HEK293 (cell line): Measurements from ENCODE around the gene ABCA3.

ENCODE experiments used
- KLF17 ChIP-seq: fragments of 450-650 bp; formaldehyde crosslinking; IDR thresholded peaks from 2 replicates; pipeline ENCODE4 v1.5.1; 2016; ENCODE audit warnings: missing biosample characterization, missing genetic modification characterization
- PRDM2 ChIP-seq: fragments of 450-650 bp; formaldehyde crosslinking; IDR thresholded peaks from 2 replicates; pipeline ENCODE4 v1.5.1; 2016; ENCODE audit warnings: missing biosample characterization, missing genetic modification characterization, borderline replicate concordance
- REPIN1 ChIP-seq: fragments of 450-650 bp; formaldehyde crosslinking; IDR thresholded peaks from 2 replicates; pipeline ENCODE4 v1.5.1; 2017; ENCODE audit warnings: missing biosample characterization, missing genetic modification characterization, low read depth
- SCRT2 ChIP-seq: fragments of 450-650 bp; formaldehyde crosslinking; IDR thresholded peaks from 2 replicates; pipeline ENCODE4 v1.5.1; 2016; ENCODE audit warnings: missing biosample characterization, missing genetic modification characterization
- ZBTB6 ChIP-seq: fragments of 450-650 bp; formaldehyde crosslinking; IDR thresholded peaks from 2 replicates; pipeline ENCODE4 v1.5.1; 2017; ENCODE audit warnings: missing biosample characterization, missing genetic modification characterization
- ZBTB7A ChIP-seq: fragments of 450-650 bp; formaldehyde crosslinking; IDR thresholded peaks from 2 replicates; pipeline ENCODE4 v1.5.1; 2016; ENCODE audit warnings: low read depth, missing biosample characterization, missing genetic modification characterization
- ZEB2 ChIP-seq: fragments of 450-650 bp; formaldehyde crosslinking; IDR thresholded peaks from 2 replicates; pipeline ENCODE4 v1.5.1; 2016; ENCODE audit warnings: missing biosample characterization, missing genetic modification characterization
- ZNF114 ChIP-seq: fragments of 450-650 bp; formaldehyde crosslinking; IDR thresholded peaks from 2 replicates; pipeline ENCODE4 v1.5.0; 2017; ENCODE audit warnings: missing biosample characterization, missing genetic modification characterization
- ZNF121 ChIP-seq: fragments of 450-650 bp; formaldehyde crosslinking; IDR thresholded peaks from 2 replicates; pipeline ENCODE4 v1.5.1; 2016; ENCODE audit warnings: missing biosample characterization, missing genetic modification characterization
- ZNF133 ChIP-seq: fragments of 450-650 bp; formaldehyde crosslinking; IDR thresholded peaks from 2 replicates; pipeline ENCODE4 v1.5.1; 2016; ENCODE audit warnings: missing biosample characterization, missing genetic modification characterization
- ZNF155 ChIP-seq: fragments of 450-650 bp; formaldehyde crosslinking; IDR thresholded peaks from 2 replicates; pipeline ENCODE4 v1.5.1; 2016; ENCODE audit warnings: missing biosample characterization, missing genetic modification characterization
- ZNF19 ChIP-seq: fragments of 450-650 bp; formaldehyde crosslinking; IDR thresholded peaks from 2 replicates; pipeline ENCODE4; 2016; ENCODE audit warnings: missing biosample characterization, missing genetic modification characterization, low read depth
- ZNF2 ChIP-seq: fragments of 450-650 bp; formaldehyde crosslinking; IDR thresholded peaks from 2 replicates; pipeline ENCODE4 v1.5.1; 2016; ENCODE audit warnings: missing biosample characterization, missing genetic modification characterization
- ZNF266 ChIP-seq: fragments of 450-650 bp; formaldehyde crosslinking; IDR thresholded peaks from 2 replicates; pipeline ENCODE4 v1.5.1; 2016; ENCODE audit warnings: missing biosample characterization, missing genetic modification characterization, low read depth
- ZNF274 ChIP-seq, 2 experiments: fragments of 200-500 bp in 1 of 2; fragments of 450-650 bp in 1 of 2; sonication (Bioruptor generic) in 1 of 2; formaldehyde crosslinking in 1 of 2; IDR thresholded peaks; 2 replicates each; pipeline versions ENCODE4 v1.5.1 to v1.6.1; 2014 to 2016; ENCODE audit warnings: borderline replicate concordance in 1 of 2, inconsistent platforms in 1 of 2, low read length in 1 of 2, missing biosample characterization in 1 of 2, missing genetic modification characterization in 1 of 2
- ZNF280D ChIP-seq: fragments of 450-650 bp; formaldehyde crosslinking; IDR thresholded peaks from 2 replicates; pipeline ENCODE4 v1.5.1; 2016; ENCODE audit warnings: missing biosample characterization, missing genetic modification characterization
- ZNF350 ChIP-seq: fragments of 450-650 bp; formaldehyde crosslinking; IDR thresholded peaks from 2 replicates; pipeline ENCODE4 v1.5.0; 2017; ENCODE audit warnings: missing biosample characterization, mild to moderate bottlenecking, missing genetic modification characterization
- ZNF510 ChIP-seq: fragments of 450-650 bp; formaldehyde crosslinking; IDR thresholded peaks from 2 replicates; pipeline ENCODE4 v1.5.1; 2018; ENCODE audit warnings: mild to moderate bottlenecking, missing genetic modification characterization, missing biosample characterization; ENCODE audit not compliant: insufficient replicate concordance
- ZNF549 ChIP-seq: fragments of 450-650 bp; IDR thresholded peaks from 2 replicates; pipeline ENCODE4 v1.5.1; 2018; ENCODE audit warnings: missing biosample characterization, missing genetic modification characterization, mild to moderate bottlenecking, inconsistent platforms, moderate library complexity
- ZNF596 ChIP-seq: fragments of 450-650 bp; IDR thresholded peaks from 2 replicates; pipeline ENCODE4 v1.5.0; 2018; ENCODE audit warnings: missing biosample characterization, mild to moderate bottlenecking, missing genetic modification characterization, moderate library complexity
- ZNF600 ChIP-seq: fragments of 450-650 bp; formaldehyde crosslinking; IDR thresholded peaks from 2 replicates; pipeline ENCODE4 v1.5.1; 2016; ENCODE audit warnings: missing biosample characterization, missing genetic modification characterization
- ZNF785 ChIP-seq: fragments of 450-650 bp; formaldehyde crosslinking; IDR thresholded peaks from 2 replicates; pipeline ENCODE4 v1.5.1; 2016; ENCODE audit warnings: missing biosample characterization, missing genetic modification characterization
- TF ChIP-seq, protein P1 (sequence below): fragments of 450-650 bp; formaldehyde crosslinking; IDR thresholded peaks from 2 replicates; pipeline ENCODE4 v1.5.1; 2016; ENCODE audit warnings: missing biosample characterization, missing genetic modification characterization
- TF ChIP-seq, protein P2 (sequence below): fragments of 450-650 bp; formaldehyde crosslinking; IDR thresholded peaks from 2 replicates; pipeline ENCODE4 v1.5.1; 2017; ENCODE audit warnings: missing biosample characterization, missing genetic modification characterization

Gene ABCA3

GRCh38 chr16:2267913-2268666, 72.4 kb downstream of the ABCA3 start, which contains the start of gene RNPS1 (continued):
- TF ChIP-seq ZNF596 (tag by site-specific recombination) (0 out of 2 replicates have a peak, but pooled peaks have one; percentile 37), ZNF510 (no peak), ZNF121 (tag by site-specific recombination) (no peak), ZNF114 (tag by site-specific recombination) (no peak), ZNF155 (tag by site-specific recombination) (no peak), ZNF280D (tag by site-specific recombination) (no peak), PRDM2 (peak; percentile 91; the same call in 1 of the 2 replicates), SCRT2 (tag by site-specific recombination) (peak; percentile 98), ZNF549 (tag by site-specific recombination) (no peak), ZNF266 (0 out of 2 replicates have a peak, but pooled peaks have one; percentile 55), ZEB2 (tag by site-specific recombination) (peak; percentile 95), ZNF600 (tag by site-specific recombination) (peak; percentile 20), ZNF19 (tag by site-specific recombination) (no peak), ZNF350 (tag by site-specific recombination) (no peak), ZNF2 (peak; percentile 95), ZBTB7A (tag by site-specific recombination) (no peak; the same call in 1 of the 2 replicates), KLF17 (tag by site-specific recombination) (peak; percentile 98), ZNF274 (IDR thresholded peaks at IDR 0.05; ENCODE audit: low read length) (no peak), ZNF274 (tag by site-specific recombination; IDR thresholded peaks at IDR 0.05; ENCODE audit: borderline replicate concordance) (no peak), ZNF785 (tag by site-specific recombination) (peak; percentile 87), ZNF133 (no peak), ZBTB6 (tag by site-specific recombination) (peak; percentile 5; the same call in 1 of the 2 replicates), REPIN1 (no peak)
- TF ChIP-seq, protein P1, sequence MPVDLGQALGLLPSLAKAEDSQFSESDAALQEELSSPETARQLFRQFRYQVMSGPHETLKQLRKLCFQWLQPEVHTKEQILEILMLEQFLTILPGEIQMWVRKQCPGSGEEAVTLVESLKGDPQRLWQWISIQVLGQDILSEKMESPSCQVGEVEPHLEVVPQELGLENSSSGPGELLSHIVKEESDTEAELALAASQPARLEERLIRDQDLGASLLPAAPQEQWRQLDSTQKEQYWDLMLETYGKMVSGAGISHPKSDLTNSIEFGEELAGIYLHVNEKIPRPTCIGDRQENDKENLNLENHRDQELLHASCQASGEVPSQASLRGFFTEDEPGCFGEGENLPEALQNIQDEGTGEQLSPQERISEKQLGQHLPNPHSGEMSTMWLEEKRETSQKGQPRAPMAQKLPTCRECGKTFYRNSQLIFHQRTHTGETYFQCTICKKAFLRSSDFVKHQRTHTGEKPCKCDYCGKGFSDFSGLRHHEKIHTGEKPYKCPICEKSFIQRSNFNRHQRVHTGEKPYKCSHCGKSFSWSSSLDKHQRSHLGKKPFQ: peak; percentile 65
- TF ChIP-seq, protein P2, sequence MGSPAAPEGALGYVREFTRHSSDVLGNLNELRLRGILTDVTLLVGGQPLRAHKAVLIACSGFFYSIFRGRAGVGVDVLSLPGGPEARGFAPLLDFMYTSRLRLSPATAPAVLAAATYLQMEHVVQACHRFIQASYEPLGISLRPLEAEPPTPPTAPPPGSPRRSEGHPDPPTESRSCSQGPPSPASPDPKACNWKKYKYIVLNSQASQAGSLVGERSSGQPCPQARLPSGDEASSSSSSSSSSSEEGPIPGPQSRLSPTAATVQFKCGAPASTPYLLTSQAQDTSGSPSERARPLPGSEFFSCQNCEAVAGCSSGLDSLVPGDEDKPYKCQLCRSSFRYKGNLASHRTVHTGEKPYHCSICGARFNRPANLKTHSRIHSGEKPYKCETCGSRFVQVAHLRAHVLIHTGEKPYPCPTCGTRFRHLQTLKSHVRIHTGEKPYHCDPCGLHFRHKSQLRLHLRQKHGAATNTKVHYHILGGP (tag by site-specific recombination): no peak
